Activated CD4-positive, alpha-beta T cell treated with anti-CD3 and anti-CD28 coated beads, Interleukin-2, amount 10 ng/mL, durations not matched to agents 24 days and 14 days (primary cell): ENCODE results near the gene CACNA1D. TPM values are rescaled to one million over a fixed set of nuclear protein-coding genes. Genes with fewer than 3 reads are reported as not detected.

Experiments
- DNase-seq: peaks from one replicate; pipeline ENCODE4 v3.0.0; 2022
- H3K27ac Mint-ChIP-seq: one replicate; pipeline ENCODE4 v1.8.0; 2022; ENCODE audit warnings: mild to moderate bottlenecking, mixed read lengths
- H3K27me3 Mint-ChIP-seq: one replicate; pipeline ENCODE4 v1.8.0; 2022; ENCODE audit warnings: mixed read lengths
- H3K36me3 Mint-ChIP-seq: one replicate; pipeline ENCODE4 v1.8.0; 2022; ENCODE audit warnings: low read depth, mild to moderate bottlenecking, mixed read lengths
- H3K4me1 Mint-ChIP-seq: one replicate; pipeline ENCODE4 v1.8.0; 2021; ENCODE audit warnings: mixed read lengths
- H3K4me3 Mint-ChIP-seq: one replicate; pipeline ENCODE4 v1.8.0; 2022; ENCODE audit warnings: mild to moderate bottlenecking, moderate library complexity, mixed read lengths
- H3K9me3 Mint-ChIP-seq: one replicate; pipeline ENCODE4 v1.8.0; 2021; ENCODE audit warnings: mixed read lengths
- intact Hi-C: fragments of 100-400 bp; cut with micrococcal nuclease; formaldehyde crosslinking; loops from one replicate; pipeline ENCODE4 v1.15.1; 2023
- total RNA-seq: library from RNA; stranded (reverse); gene quantifications from 2 replicates; pipeline ENCODE4 v1.2.3, GENCODE V29; 2022

CACNA1D gene
- total RNA-seq, 1 donor from 2014 or later = 0.77 TPM

DNA sequence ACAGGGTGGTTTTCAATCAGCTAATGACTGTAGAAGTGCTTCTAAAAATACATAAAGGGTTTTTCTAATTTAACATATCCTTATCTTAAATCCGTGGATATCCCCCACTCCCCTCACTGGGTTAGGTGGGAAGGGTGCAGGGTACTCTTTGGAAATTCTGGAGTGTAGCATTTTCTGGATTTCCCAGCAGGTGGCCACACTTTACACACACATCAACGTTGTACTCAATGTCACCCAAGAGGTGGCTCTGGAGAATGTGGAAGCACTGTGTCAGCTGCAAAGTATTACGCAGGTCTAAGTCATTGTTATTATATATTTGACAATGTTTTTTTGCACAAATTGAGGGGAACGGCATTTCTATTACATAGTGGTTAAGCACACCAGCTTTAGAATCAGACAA lies 183.0 kb downstream of the CACNA1D start:
- peak; percentile 55 for DNase-seq
- Mint-ChIP-seq H3K4me3 (no peak overlapping the region), H3K27me3 (peaks cover 22% of the 10 kb centered on the region), H3K9me3 (no peaks in the 10 kb centered on the region), H3K27ac (no peak overlapping the region), H3K36me3 (no peaks in the 10 kb centered on the region), H3K4me1 (no peaks in the 10 kb centered on the region)
- intact Hi-C loops = loop anchor here (5.0 kb wide), 1 partner anchor 35 kb away; no protein-coding TSS in a partner anchor

DNA sequence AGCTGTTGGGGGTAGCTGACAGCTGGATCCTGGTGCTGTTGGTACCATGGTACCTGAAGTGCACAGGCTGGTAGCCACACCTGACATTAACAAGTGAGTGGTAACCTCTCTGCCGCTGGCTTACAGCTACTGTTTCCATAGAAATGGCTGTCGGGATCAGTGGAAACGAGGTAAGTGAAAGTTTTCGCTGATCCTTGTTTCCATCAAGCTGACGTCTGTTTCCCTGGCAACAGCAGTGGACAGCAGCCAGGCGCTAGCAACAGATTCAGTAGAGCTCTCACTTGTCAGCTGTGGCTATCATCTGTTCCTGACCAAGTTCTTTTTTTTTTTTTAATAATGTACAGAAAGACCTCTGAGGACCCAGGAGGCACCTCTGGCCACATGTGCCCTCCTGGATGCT lies 185.6 kb downstream of the CACNA1D start:
- Mint-ChIP-seq H3K27me3 (peaks cover 38% of the 10 kb centered on the region), H3K4me3 (no peak overlapping the region), H3K4me1 (no peaks in the 10 kb centered on the region), H3K36me3 (no peaks in the 10 kb centered on the region), H3K9me3 (no peaks in the 10 kb centered on the region), H3K27ac (no peak overlapping the region)
- no peak for DNase-seq
- intact Hi-C loops = no loop called here

DNA sequence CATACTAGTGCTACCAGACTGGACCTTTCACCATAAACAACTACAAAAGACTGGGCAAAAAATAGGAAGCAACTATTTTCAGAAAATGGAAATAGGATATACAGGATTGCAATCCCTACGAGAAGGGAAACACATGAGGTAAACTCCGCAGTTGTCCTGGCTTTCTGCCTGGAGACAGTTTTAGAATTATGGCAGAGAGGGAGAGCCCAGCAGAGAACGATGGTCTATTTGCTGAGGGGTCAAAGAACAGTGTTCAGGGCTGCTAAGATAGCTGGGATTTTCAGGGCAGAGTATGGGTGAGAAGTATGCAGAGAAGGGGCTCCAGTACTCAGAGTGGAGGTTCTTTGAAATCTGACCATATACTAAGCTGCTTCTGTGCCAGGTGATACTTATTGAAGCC lies 188.4 kb downstream of the CACNA1D start:
- Mint-ChIP-seq H3K36me3 (no peaks in the 10 kb centered on the region), H3K27me3 (peaks cover 41% of the 10 kb centered on the region), H3K4me3 (no peak overlapping the region), H3K4me1 (no peaks in the 10 kb centered on the region), H3K9me3 (no peaks in the 10 kb centered on the region), H3K27ac (no peak overlapping the region)
- DNase-seq = no peak
- intact Hi-C loops = no loop called here

DNA sequence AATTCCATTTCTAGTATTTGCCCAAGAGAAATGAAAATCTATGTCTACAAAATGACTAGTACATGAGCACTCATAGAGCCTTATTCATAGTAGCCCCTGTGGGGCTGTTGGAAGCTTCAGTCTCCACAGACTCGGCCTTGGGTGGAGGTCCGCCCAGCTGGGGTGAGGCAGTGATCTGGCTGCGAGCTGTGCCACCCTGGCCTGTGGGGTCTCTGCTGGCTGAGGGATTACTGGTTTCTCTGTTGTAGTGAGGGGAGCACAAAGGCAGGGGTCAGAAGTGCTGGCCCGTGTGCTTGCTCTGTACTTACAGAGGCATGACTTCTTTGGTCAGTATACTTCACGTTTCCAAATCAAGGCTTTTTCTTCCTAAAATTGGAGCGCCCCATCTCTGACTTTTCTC lies 193.7 kb downstream of the CACNA1D start:
- Mint-ChIP-seq H3K27ac (no peak overlapping the region), H3K36me3 (no peaks in the 10 kb centered on the region), H3K27me3 (peaks cover 21% of the 10 kb centered on the region), H3K4me3 (no peak overlapping the region), H3K9me3 (no peaks in the 10 kb centered on the region), H3K4me1 (peaks cover 1% of the 10 kb centered on the region)
- DNase-seq = no peak
- intact Hi-C loops = no loop called here

DNA sequence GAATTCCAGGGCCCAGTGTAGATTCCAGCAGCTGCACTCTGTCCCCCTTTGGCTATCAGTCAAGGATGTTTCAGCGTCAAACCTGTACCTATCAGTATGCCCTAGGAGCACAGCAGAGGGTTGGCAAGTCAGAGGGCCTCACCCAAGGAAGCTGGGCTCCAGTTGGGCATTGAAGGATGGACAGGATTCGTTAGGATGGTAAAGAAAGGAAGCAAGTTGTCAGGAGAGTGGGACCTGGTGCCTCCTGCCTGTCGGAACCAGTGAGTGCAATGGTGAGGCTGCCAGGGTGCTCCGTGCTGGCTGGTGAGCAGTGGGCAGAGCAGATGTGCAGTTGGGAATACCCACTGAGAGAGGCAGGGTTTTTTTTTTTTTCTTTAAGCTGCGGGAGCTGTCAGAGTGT lies 194.6 kb downstream of the CACNA1D start:
- Mint-ChIP-seq H3K9me3 (no peaks in the 10 kb centered on the region), H3K4me3 (no peak overlapping the region), H3K27me3 (peaks cover 14% of the 10 kb centered on the region), H3K36me3 (no peaks in the 10 kb centered on the region), H3K27ac (no peak overlapping the region), H3K4me1 (peaks cover 7% of the 10 kb centered on the region)
- intact Hi-C loops = no loop called here
- DNase-seq = no peak

DNA sequence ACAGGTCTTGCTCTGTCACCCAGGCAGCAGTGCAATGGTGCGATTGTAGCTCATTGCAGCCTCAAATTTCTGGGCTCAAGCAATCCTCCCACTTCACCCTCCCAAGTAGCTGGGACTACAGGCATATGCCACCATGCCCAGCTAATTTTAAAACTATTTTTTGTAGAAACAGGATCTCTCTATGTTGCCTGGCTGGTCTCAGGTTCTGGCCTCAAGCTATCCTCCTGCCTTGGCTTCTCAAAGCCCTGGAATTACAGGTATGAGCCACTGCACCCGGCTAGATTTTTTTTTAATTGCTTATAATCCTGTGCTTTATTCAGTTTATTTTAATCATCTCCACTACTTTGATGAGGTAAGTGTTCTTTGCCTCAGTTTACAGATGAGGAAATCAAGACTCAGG lies 195.3 kb downstream of the CACNA1D start:
- intact Hi-C loops = no loop called here
- Mint-ChIP-seq H3K27me3 (peaks cover 11% of the 10 kb centered on the region), H3K27ac (no peak overlapping the region), H3K36me3 (no peaks in the 10 kb centered on the region), H3K9me3 (no peaks in the 10 kb centered on the region), H3K4me3 (no peak overlapping the region), H3K4me1 (peaks cover 9% of the 10 kb centered on the region)
- DNase-seq = no peak

DNA sequence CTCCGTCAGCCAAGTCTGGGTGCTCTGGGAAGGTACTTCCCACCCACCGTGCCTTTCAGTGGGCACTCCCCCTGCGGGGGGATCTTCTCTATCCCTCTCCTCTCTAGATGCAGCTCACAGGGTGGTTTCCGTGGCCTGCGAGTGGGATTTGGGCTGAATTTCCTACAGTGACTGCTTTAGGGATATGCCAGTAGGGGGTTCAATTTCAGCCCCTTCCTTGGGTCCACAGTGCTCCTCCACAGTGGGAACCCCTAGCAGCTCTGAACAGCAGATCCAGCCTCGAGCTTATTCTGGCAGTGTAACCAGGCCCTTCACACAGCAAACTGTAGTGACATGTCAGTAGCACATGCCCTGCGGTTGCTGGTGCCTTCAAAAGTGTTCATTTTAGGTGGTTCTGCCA lies 196.1 kb downstream of the CACNA1D start:
- intact Hi-C loops = no loop called here

DNA sequence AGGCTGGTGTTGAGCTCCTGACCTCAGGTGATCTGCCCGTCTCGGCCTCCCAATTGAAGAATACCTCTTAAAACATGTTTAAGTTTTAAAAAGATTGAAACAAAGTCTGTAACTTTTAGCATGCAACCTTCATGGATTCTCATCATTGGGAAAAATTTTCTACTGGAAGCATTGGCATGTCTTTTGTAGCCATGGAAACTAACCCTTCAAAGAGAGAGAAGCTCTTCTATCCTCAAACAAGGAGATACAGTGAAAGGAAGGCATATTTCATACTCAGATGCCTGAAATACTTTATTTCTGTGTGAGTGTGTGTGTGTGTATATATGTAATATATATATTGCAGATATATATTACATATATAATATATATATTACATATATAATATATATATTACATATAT lies 196.9 kb downstream of the CACNA1D start:
- H3K9me3 Mint-ChIP-seq = no peaks in the 10 kb centered on the region
- H3K4me1 Mint-ChIP-seq = peaks cover 12% of the 10 kb centered on the region
- no peak for DNase-seq
- peaks cover 9% of the 10 kb centered on the region for H3K27me3 Mint-ChIP-seq
- H3K4me3 Mint-ChIP-seq = no peak overlapping the region
- H3K36me3 Mint-ChIP-seq = no peaks in the 10 kb centered on the region
- no peak overlapping the region for H3K27ac Mint-ChIP-seq
- intact Hi-C loops = no loop called here

More for the DNA sequence above, 196.1 kb downstream of the CACNA1D start:
- Mint-ChIP-seq H3K36me3 (no peaks in the 10 kb centered on the region), H3K27me3 (peaks cover 9% of the 10 kb centered on the region), H3K4me1 (peaks cover 11% of the 10 kb centered on the region), H3K27ac (no peak overlapping the region), H3K4me3 (no peak overlapping the region), H3K9me3 (no peaks in the 10 kb centered on the region)
- DNase-seq = no peak

DNA sequence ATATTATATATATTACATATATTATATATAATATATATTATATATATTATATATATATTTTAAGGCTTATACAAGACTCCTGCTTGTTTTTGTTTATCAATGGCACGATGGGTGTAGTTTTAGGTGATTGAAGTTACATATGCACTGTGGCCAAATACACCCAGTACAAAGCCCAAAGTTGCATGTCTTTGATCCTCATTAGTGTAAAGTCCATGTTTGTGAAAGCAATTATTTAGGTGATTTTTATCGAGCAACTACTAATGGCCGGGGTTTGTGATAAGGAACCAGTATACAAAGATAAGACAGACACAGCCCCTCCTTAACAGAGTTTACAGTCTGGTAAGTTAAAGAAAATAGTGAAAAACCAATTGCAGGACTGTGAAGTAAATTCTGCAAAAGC lies 197.5 kb downstream of the CACNA1D start:
- H3K4me3 Mint-ChIP-seq = no peak overlapping the region
- no peaks in the 10 kb centered on the region for H3K9me3 Mint-ChIP-seq
- peaks cover 13% of the 10 kb centered on the region for H3K27me3 Mint-ChIP-seq
- peaks cover 12% of the 10 kb centered on the region for H3K4me1 Mint-ChIP-seq
- no peaks in the 10 kb centered on the region for H3K36me3 Mint-ChIP-seq
- DNase-seq = no peak
- intact Hi-C loops = no loop called here
- H3K27ac Mint-ChIP-seq = no peak overlapping the region

DNA sequence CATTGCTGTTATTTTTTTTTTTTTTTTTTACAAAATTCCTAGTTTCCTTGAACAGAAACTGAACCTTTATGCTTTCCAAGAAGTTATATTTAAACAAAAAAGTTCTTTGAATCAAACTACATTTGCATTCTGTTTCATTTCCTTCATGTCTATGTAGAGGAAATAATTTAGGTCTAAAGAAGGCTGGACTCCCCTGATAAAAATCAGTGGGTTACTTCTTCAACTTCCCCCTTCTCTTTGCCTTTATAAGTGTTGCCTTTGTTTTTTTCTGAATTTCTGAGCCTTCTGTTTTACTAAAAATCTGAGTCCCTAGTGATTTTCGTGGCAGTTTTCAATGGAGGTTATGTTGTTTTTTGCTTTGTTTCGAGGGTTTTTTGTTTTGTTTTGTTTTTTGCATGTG lies 199.0 kb downstream of the CACNA1D start:
- H3K9me3 Mint-ChIP-seq = no peaks in the 10 kb centered on the region
- H3K4me1 Mint-ChIP-seq = peaks cover 12% of the 10 kb centered on the region

DNA sequence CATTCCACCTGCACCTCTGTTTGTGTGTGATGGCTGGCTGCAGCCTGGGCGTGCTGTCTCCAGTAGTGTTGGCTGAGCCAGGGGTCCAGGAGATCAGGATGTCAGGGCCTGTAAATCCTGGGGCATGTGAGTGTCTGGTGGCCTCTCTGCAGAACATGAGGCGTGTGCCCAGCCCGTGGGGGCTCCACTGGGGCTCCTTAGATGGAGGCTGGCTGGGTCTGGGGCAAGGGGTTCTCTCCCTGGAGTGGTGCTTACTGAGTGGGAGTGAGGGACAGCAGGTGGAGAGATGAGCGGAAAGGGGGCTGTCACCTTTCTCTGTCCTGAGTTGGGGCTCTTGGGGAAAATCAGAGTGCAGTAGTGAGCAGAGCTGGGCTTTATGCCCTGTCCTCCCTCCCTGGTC lies 199.6 kb downstream of the CACNA1D start:
- no peaks in the 10 kb centered on the region for H3K9me3 Mint-ChIP-seq
- peaks cover 12% of the 10 kb centered on the region for H3K4me1 Mint-ChIP-seq
- no peak for DNase-seq
- H3K4me3 Mint-ChIP-seq = no peak overlapping the region
- peaks cover 21% of the 10 kb centered on the region for H3K27me3 Mint-ChIP-seq
- H3K36me3 Mint-ChIP-seq = no peaks in the 10 kb centered on the region
- H3K27ac Mint-ChIP-seq = peak overlapping the region; percentile 25
- intact Hi-C loops = no loop called here

More for the DNA sequence above, 199.0 kb downstream of the CACNA1D start:
- no peak for DNase-seq
- Mint-ChIP-seq H3K27me3 (peaks cover 19% of the 10 kb centered on the region), H3K36me3 (no peaks in the 10 kb centered on the region), H3K4me3 (peak overlapping the region; percentile 50), H3K27ac (no peak overlapping the region)
- intact Hi-C loops = no loop called here

DNA sequence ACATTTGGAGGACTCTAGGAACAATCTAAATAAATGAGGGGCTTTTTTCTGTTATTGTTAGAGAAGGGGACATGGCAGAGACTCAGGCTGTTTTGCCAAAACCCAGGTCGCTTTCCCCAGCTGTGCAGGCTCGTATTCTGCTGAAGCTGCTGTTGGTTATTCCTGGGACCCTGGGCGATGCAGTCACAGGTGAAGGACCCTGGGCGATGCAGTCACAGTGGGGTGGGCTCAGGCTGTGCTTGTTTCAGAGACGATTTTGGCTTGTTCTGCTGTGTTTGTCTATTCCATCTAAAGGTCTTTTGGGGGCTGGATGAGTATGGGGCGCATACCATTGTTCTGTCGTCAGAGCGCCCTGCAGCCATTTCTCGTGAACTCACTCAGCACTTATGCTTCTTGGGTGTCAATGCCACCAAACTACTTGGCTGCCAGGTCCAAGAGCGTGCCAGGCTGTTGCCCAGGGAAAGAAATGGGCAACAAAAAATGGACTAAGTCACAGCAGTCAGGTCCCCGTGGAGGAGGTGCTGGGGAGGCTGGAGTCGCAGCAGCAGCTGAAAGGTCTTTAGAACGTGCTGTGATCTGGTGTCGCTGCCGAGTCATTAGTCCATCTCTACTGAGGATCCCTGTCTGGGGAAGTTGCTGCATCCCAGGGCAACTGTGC lies 200.4 kb downstream of the CACNA1D start:
- no peak overlapping the region for H3K4me3 Mint-ChIP-seq
- H3K9me3 Mint-ChIP-seq = no peaks in the 10 kb centered on the region
- H3K27ac Mint-ChIP-seq = no peak overlapping the region
- peaks cover 19% of the 10 kb centered on the region for H3K27me3 Mint-ChIP-seq
- DNase-seq = no peak
- intact Hi-C loops = no loop called here
- H3K36me3 Mint-ChIP-seq = no peaks in the 10 kb centered on the region
- H3K4me1 Mint-ChIP-seq = peaks cover 12% of the 10 kb centered on the region

DNA sequence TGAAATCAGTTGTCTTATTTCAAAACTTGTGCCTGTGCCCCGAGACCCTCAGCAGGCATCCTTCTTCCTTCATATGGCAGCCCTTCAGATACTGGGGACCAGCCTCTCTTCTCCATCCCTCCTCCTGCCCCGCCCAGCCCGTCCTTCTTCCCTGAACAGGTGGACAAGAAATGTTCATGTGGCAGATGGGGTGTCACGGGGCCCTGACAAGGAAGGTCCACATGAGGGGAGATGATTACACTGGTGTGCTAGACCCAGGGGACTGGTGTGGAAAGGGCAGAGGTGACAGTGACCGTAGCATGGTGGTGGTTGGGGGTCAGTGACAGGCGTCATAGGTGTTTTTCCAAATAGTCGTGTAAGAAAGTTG lies 200.9 kb downstream of the CACNA1D start:
- DNase-seq = no peak
- intact Hi-C loops = no loop called here
- H3K9me3 Mint-ChIP-seq = no peaks in the 10 kb centered on the region
- no peak overlapping the region for H3K27ac Mint-ChIP-seq
- H3K36me3 Mint-ChIP-seq = no peaks in the 10 kb centered on the region
- H3K4me1 Mint-ChIP-seq = peaks cover 12% of the 10 kb centered on the region
- no peak overlapping the region for H3K4me3 Mint-ChIP-seq
- H3K27me3 Mint-ChIP-seq = peaks cover 18% of the 10 kb centered on the region

DNA sequence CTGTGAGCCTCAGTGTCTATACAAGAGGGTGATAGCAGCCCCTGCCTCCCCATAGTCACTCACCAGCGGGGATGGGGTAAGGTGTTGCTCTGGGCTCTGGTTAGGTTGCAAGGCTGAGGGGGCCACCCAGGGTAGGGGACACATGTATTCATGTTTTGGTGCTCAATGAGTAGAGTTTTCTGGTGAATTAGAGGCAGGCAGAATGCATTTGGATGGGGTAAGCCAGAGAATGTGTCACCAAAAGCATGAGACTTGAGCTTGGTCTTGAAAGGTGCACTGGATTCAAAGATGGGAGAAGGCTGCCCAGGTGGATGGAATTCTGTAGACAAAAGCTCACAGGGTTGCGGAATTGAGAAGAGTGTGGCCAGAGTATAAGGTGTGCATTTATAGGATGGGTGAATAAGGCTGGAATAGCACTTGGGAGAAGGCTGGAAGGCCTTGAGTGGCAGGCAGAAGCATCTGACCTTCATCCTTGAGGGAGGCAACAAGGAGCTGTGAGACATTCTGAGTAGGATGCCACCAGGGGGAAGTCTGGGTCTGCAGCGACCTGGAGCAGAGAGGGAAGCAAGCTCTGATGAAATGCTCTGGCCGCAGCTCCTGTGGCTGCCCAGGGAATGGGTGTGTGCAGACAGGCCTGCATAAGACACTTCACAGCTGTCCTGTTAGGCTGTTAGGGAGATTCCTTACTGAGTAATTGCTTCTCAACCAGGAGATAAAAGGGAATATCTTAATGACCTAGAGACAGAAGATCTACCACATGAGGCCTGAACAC lies 202.2 kb downstream of the CACNA1D start:
- no peak for DNase-seq
- no peaks in the 10 kb centered on the region for H3K36me3 Mint-ChIP-seq
- H3K4me3 Mint-ChIP-seq = no peak overlapping the region
- H3K27me3 Mint-ChIP-seq = peaks cover 18% of the 10 kb centered on the region
- no peaks in the 10 kb centered on the region for H3K9me3 Mint-ChIP-seq
- H3K4me1 Mint-ChIP-seq = peaks cover 12% of the 10 kb centered on the region
- intact Hi-C loops = no loop called here
- no peak overlapping the region for H3K27ac Mint-ChIP-seq
